ENCODE measurements around the gene CADM4. TPM values are rescaled to one million over a fixed set of nuclear protein-coding genes. Genes with fewer than 3 reads are reported as not detected.

The CADM4 gene
- total and polyA plus RNA-seq, 10 of the 15 experiments (the other 5 are each of a cell fraction or from before 2014, with no cell fraction given), result 0.04 to 0.12 (median 0.08) TPM; not detected in 5

DNA sequence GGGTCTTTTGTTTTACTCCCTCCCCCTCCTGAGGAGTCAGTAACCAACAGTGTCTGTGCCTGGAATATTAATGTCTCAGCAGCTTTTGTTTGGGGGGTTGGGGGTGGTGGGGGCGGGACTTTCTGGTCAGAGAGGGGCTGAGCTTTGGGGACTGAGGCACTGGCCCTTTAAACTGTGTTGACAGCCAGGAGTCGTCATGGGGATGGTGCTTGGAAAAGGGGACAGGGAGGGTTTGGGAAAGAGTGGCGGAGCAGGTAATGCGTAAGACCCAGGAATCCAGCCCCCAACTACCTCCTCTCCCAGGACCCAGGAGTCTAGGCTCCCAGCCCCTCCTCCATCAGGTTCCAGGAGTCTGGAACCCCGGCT, 5.2 kb downstream of the CADM4 start:
- Histone ChIP-seq H3K9ac (ENCODE audit: control insufficient read depth, insufficient read depth, low read length) (no peak overlapping the region), H2AFZ (ENCODE audit: control insufficient read depth, low read depth, low read length) (no peak overlapping the region), H3K4me1 (ENCODE audit: control insufficient read depth, insufficient read depth, low read length) (peaks cover 5% of the 10 kb centered on the region), H3K9me3 (replicated peaks; ENCODE audit: control insufficient read depth, insufficient read depth, low read length) (no peaks in the 10 kb centered on the region), H3K4me3 (no peak overlapping the region), H3K27me3 (replicated peaks in 1 of 2; ENCODE audit: control insufficient read depth in 2 of 2, insufficient read depth in 2 of 2, low read length in 1 of 2) (peaks cover 8 to 10% of the 10 kb centered on the region in 2 experiments), H4K20me1 (ENCODE audit: control insufficient read depth, insufficient read depth) (no peaks in the 10 kb centered on the region), H3K79me2 (ENCODE audit: control insufficient read depth, insufficient read depth, low read length) (no peaks in the 10 kb centered on the region), H3K27ac (ENCODE audit: control insufficient read depth, insufficient read depth) (no peak overlapping the region), H3K36me3 (ENCODE audit: control insufficient read depth in 2 of 2, insufficient read depth in 2 of 2, low read length in 1 of 2) (no peaks in the 10 kb centered on the region), H3K4me2 (ENCODE audit: control insufficient read depth, insufficient read depth) (no peak overlapping the region)
- ChIA-PET SMC1A (ENCODE audit: uncharacterized antibody, unreplicated experiment) (no interaction called here), POLR2A (no interaction called here), CTCF (interaction anchor here (1.6 kb wide), 1 partner anchor 114 kb away, joined by 4 read pairs; no protein-coding TSS in a partner anchor), RAD21 (ENCODE audit: unreplicated experiment) (interaction anchor here (0.6 kb wide), 1 partner anchor 40 kb away, joined by 3 read pairs; no protein-coding TSS in a partner anchor)
- ATAC-seq (no peak), FAIRE-seq (no peak), DNase-seq (ENCODE audit: low read depth, low spot score) (no peak)
- WGBS (ENCODE audit: insufficient coverage, insufficient replicate concordance, low lambda C conversion rate, missing lambda C conversion rate), result 39% methylated on average over 5 of the region's 5 CpGs
- in situ Hi-C loops (cut with MboI), result no loop called here
- intact Hi-C loops (cut with micrococcal nuclease; ENCODE audit: unreplicated experiment), result no loop called here
- TF ChIP-seq RUNX3 (IDR thresholded peaks at IDR 0.05; ENCODE audit: low read length) (no peak), DPF2 (IDR thresholded peaks at IDR 0.05) (no peak), CBX3 (IDR thresholded peaks at IDR 0.05; ENCODE audit: borderline replicate concordance, low read depth) (no peak), CBFB (IDR thresholded peaks at IDR 0.05; ENCODE audit: low read depth) (no peak), RCOR1 (conservative IDR thresholded peaks at IDR 0.05; ENCODE audit: low read depth, low read length) (no peak)
- TF ChIP-seq, protein P1, sequence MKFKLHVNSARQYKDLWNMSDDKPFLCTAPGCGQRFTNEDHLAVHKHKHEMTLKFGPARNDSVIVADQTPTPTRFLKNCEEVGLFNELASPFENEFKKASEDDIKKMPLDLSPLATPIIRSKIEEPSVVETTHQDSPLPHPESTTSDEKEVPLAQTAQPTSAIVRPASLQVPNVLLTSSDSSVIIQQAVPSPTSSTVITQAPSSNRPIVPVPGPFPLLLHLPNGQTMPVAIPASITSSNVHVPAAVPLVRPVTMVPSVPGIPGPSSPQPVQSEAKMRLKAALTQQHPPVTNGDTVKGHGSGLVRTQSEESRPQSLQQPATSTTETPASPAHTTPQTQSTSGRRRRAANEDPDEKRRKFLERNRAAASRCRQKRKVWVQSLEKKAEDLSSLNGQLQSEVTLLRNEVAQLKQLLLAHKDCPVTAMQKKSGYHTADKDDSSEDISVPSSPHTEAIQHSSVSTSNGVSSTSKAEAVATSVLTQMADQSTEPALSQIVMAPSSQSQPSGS (IDR thresholded peaks at IDR 0.05; ENCODE audit: low read length), result no peak
- TF ChIP-seq, protein P2, sequence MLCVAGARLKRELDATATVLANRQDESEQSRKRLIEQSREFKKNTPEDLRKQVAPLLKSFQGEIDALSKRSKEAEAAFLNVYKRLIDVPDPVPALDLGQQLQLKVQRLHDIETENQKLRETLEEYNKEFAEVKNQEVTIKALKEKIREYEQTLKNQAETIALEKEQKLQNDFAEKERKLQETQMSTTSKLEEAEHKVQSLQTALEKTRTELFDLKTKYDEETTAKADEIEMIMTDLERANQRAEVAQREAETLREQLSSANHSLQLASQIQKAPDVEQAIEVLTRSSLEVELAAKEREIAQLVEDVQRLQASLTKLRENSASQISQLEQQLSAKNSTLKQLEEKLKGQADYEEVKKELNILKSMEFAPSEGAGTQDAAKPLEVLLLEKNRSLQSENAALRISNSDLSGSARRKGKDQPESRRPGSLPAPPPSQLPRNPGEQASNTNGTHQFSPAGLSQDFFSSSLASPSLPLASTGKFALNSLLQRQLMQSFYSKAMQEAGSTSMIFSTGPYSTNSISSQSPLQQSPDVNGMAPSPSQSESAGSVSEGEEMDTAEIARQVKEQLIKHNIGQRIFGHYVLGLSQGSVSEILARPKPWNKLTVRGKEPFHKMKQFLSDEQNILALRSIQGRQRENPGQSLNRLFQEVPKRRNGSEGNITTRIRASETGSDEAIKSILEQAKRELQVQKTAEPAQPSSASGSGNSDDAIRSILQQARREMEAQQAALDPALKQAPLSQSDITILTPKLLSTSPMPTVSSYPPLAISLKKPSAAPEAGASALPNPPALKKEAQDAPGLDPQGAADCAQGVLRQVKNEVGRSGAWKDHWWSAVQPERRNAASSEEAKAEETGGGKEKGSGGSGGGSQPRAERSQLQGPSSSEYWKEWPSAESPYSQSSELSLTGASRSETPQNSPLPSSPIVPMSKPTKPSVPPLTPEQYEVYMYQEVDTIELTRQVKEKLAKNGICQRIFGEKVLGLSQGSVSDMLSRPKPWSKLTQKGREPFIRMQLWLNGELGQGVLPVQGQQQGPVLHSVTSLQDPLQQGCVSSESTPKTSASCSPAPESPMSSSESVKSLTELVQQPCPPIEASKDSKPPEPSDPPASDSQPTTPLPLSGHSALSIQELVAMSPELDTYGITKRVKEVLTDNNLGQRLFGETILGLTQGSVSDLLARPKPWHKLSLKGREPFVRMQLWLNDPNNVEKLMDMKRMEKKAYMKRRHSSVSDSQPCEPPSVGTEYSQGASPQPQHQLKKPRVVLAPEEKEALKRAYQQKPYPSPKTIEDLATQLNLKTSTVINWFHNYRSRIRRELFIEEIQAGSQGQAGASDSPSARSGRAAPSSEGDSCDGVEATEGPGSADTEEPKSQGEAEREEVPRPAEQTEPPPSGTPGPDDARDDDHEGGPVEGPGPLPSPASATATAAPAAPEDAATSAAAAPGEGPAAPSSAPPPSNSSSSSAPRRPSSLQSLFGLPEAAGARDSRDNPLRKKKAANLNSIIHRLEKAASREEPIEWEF (IDR thresholded peaks at IDR 0.05; ENCODE audit: insufficient replicate concordance, low read depth, low read length), result no peak
- BruUV-seq (replicated peaks), result no TSS peak
